ENCODE measurements around the gene TRPM2.

- no peak for TF ChIP-seq POLR2AphosphoS5 (IDR thresholded peaks at IDR 0.05; ENCODE audit: insufficient read depth, low read depth, low read length)
- TF ChIP-seq CTCF (IDR thresholded peaks at IDR 0.05; ENCODE audit: extremely low read depth in 1 of 2, insufficient read depth in 1 of 2, low read depth in 1 of 2, low read length in 2 of 2), result no peak
These were observed 32.6 kb upstream of the TRPM2 start for GRCh38 chr21:44320847-44321246.

Data from endothelial cell of umbilical vein (primary cell).